Kidney glomerular epithelial cell (primary cell): ENCODE data around the gene KIF3A.

ENCODE experiments used
- DNase-seq: peaks from one replicate; lab custom pipeline; 2025; lab: John Stamatoyannopoulos, UW

The KIF3A gene

GRCh38 chr5:132677682-132678400 lies 59.5 kb downstream of the KIF3A start:
- DNase-seq = no peak

GRCh38 chr5:132677191-132677590 lies 60.2 kb downstream of the KIF3A start:
- DNase-seq = peak; percentile 81

DNA sequence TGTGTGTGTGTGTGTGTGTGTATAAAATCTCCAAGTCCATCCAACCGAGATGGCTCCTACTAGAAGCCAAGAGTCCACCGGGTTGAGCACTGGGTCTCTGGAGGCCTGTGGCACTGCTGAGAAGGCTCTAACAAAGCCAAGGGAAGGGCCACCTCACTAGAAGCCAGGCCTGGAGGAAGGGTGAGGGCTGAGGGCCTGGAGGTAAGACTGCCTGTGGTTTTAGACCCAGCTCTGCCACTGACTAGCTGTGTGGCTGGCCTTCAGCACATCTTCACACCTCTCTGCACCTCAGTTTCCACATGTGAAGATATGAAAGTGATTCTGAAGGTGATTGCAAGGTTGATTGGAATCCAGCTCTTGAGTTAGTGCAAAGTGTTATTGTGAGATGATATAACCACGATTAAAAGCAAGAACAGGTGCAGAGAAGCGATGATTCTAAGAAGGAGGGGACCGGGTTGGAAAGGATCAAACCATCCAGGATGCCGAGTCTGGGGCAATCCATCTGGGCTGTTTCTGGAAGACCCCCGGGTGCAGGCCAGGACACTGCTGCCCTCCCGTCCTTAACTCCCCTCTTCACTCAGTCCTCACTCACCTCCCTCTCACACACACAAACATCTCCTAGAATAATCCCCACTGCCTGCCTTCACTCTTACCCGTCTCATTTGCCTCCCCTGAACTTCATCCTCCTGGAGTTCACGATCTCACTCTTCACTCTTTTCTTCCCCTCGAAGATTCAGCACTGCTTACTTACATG lies 61.2 kb downstream of the KIF3A start:
- DNase-seq = no peak

DNA sequence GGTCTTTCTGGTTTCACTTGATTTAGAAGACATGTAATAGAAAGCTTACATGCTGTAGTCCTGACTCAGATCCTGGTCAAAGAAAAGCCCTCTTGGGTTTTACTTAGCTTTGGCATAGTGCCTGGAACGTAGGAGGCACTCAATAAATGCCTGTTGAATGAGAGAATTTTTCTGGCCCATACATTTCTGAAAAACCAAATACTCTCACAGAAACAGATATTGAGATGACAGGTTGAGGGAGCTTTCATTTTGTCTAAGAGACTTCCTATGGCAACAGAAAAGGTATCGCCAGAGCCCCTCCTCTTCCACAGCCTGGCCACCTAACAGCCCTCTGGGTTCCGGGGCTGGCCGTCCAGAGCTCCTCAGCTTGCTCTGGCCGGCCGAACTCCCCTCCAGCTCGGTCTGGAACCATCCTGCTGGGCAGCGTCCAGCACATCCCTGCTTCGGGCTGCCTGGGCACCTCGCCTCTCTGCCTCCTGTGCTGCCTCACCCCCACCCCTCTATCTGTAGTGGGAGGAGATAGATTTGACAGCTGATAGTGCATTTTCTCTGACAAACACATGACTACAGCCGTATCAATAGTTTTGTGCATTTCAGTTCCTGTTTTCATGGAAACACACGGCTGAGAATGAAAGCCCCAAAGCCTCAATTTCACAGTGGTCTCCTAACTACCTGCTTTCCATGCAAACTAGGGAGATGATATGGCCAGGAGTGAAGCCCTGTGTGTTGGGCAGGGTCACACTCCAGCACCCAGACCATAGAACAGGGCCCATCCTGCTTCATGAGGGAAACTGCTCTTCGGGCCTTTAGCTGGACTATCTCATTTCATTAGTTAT lies 62.5 kb downstream of the KIF3A start:
- peak; percentile 90 for DNase-seq

DNA sequence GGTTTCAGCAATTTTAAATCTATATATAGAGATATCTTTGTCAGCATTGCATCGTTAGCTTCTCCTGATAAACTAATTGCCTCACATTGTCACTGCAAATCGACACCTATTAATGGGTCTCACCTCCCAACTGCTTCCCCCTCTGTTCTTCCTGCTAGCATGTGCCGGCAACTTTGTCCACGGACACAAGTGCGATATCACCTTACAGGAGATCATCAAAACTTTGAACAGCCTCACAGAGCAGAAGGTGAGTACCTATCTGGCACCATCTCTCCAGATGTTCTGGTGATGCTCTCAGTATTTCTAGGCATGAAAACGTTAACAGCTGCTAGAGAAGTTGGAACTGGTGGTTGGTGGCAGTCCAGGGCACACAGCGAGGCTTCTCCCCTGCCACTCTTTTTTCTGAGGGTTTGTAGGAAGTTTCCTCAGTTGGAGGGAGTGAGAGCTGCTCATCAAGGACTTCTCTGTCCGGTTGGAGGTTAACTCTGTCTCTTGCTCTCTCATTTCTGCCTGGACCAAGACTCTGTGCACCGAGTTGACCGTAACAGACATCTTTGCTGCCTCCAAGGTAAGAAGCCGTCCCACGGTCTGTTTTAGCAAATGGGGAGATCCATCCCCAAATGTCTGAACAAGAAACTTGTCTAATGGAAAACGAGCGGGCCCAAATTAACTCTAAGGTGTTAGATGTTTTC lies 63.3 kb downstream of the KIF3A start, which contains the start of gene IL4:
Gene IL4, plus strand, starts transcription at position 51 of the 692 bp plus-strand sequence. Its CDS starts 62 bp downstream, at position 113.
- no peak for DNase-seq

- no peak for DNase-seq
Observed at GRCh38 chr5:132673488-132673887, 63.9 kb downstream of the KIF3A start.

GRCh38 chr5:132671000-132671399 lies 66.3 kb downstream of the KIF3A start:
- no peak for DNase-seq

GRCh38 chr5:132669966-132670882 lies 67.1 kb downstream of the KIF3A start:
- DNase-seq = no peak

GRCh38 chr5:132669455-132669820 lies 67.9 kb downstream of the KIF3A start:
- no peak for DNase-seq

DNA sequence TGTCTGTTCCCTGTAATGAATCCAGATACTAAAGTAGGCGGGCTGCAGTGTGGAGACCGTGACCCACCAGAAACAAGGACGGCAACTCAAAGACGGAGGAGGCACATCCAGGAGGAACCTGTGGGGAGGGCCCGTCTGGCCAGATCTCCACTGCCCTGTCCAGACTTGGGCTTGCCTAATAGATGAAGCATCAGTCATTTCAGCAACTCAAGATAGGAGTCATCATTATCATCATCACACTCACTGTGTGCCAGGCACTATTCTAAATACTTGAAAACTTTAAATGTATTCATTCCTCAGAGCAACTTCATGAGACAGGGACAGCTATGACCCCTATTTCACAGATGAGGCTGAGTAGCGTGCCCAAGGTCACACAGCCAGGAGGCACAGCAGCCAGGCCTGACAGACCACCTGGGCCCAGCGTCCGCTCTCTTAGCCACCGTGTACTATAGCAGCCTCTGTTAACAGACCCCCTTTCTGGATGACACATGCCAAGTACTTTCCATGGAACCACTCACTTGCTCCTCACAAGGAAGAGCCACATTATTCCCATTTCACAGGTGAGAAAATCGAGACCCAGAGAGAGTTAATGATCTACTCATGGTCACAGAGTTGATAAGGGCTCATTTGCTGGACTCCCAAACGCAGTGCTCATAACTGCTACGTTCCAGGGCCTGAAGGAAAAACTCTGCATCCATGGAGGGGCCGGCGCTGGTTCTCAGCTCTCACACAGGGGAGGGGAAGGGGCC lies 68.5 kb downstream of the KIF3A start:
- DNase-seq = no peak

- DNase-seq = no peak
Observed at GRCh38 chr5:132667761-132668705, 69.3 kb downstream of the KIF3A start.

DNA sequence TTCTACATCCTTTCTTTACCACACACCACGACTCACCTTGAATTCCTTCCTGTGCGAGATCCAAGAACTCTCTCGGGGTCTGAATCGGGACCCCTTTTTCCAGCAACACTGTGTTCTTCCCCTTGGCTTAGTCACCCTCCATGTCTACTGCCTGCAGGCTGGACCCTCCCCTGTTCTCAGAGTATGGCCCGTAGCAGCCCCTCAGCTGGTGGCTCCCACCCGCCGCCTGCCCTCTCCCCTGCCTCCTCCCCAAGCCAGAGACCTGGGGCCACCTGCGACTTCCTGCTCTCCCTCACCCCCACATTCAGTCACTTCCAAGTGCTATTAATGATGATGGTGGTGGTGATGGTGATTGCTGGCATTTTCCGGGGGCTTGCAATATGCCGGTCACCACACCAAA lies 70.0 kb downstream of the KIF3A start:
- DNase-seq = no peak

DNA sequence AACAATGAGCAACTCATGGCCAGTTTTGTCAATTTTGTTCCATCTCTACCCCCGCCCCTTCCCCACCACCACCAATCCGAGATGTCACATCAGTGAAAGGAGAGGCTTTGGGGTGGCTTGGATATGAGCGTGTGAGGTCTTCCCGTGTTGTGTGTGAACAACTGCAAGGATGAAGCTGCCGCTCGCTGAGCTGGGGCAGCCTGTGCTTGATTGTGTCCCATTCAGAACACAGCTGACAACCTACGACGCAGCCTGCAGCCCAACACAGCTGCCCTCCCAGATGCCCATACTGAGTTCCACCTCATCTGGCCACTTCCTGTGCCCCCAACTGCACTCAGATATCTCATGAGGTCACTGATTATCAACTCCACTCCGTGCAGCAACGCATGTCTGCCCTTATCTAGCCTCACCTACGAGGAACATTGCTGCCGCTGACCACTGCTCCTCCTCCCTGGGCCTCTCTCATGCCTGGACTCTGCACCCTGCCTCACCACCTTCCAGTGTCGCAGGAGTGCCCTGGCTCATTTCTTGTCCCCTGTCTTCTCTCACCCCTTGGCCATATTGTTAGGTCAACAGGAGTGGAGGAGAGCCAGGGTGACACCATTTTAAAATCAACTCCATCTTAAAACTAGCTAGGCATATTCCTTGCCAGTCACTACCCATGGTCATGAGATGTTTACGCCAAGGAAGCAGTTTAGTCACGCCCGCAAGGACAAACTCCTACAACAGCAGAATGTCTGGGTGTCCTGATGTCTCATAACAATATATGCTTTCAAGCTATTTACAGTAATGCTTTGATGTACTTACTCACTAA lies 70.8 kb downstream of the KIF3A start:
- DNase-seq = no peak

DNA sequence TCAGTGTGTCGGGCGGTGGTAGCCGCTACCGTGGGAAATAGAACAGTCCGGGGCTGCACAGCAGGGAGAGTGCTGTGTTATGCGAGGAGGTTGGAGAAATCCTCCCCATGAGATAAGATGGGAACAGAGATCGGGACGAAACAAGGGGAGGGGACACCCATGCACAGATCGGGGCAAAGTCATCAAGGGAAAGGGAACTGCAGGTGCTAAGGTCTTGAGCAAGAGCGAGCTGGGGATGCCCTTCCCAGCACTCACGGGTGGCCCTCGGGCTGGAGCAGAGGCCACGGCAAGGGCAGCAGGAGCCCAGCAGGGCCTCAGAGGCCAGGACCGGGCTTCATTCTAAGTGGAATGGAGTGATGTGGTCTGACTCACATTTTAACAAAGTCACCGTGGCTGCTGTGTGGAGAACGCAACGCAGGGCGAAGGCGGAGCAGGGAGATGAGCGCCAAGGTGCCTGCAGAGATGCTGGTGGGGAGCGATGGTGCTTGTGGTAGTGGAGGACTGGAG lies 71.7 kb downstream of the KIF3A start:
- no peak for DNase-seq

- no peak for DNase-seq
Observed at GRCh38 chr5:132664696-132665209, 72.6 kb downstream of the KIF3A start.

DNA sequence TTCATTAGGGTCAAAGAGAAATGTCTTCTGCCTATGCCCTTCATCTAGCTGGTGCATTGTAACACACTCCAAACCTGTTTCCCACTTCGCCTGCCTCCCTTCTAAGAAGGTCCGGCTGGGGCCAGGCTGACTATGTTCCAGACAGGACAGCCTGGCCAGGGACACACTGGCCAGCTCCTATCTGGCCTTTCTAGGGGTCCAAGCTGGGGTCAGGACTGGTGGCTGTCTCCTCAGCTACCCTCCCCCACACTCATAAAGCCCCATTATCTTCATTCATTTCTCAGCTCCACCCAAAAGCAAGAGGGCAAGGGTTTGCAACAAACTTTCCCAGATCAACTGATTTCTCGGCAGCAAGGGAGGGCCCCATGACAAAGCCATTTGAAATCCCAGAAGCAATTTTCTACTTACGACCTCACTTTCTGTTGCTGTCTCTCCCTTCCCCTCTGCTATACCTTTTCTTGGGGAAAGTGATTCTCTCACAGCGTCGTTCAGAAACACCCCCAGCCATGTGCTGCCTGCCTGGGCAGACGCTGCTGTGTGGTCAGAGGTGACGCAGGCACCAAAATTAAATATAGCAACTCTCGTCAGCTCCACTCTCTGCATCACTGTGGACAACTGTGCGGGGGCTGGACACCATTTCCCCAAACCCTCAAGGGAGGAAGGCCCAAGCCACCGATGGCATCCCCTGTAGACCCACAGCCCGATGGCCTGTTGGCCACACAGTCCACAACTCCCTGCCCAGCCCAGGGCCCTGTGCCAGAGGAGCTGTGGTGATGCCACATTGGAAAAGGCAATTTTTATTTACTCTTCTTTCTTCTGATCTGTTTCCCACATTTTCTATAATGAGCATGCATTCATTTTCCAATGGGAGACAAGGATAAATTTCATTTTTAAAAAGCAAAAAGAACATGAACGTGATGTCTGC lies 73.3 kb downstream of the KIF3A start:
- DNase-seq = no peak
